Heart left ventricle (tissue), 16 donors: ENCODE results near the gene GET4. TPM values are rescaled to one million over a fixed set of nuclear protein-coding genes. Genes with fewer than 3 reads are reported as not detected.
"Not testable (repeated sequence)": the region's sequence is repeated elsewhere in the genome, so short reads cannot be mapped to it uniquely, and the experiment has no call there.

ENCODE experiments used
- ATAC-seq, 4 donors: fragments of 200-7000 bp; cut with Tn5 transposase; one replicate each; pipeline ENCODE4 v1.9.1; 2020 to 2022; ENCODE audit warnings: moderate library complexity in 4 of 4, mild to moderate bottlenecking in 3 of 4, moderate number of reproducible peaks in 1 of 4
- DNase-seq, 5 donors: peaks; one replicate each; pipeline ENCODE4 v3.0.0-alpha.2; 2020
- H3K27ac ChIP-seq, 12 donors: fragments of 200-600 bp; sonication (generic) in 4 of 12; one replicate each; pipeline versions ENCODE4 v1.5.0 to v1.8.0; 2016 to 2022; ENCODE audit warnings: mild to moderate bottlenecking in 2 of 12
- H3K27me3 ChIP-seq, 9 donors: fragments of 200-600 bp; sonication (generic) in 2 of 9; one replicate each; pipeline versions ENCODE4 v1.5.1 to v1.8.0; 2016 to 2022; ENCODE audit warnings: mild to moderate bottlenecking in 3 of 9
- H3K36me3 ChIP-seq, 9 donors: fragments of 200-600 bp; sonication (generic) in 2 of 9; one replicate each; pipeline versions ENCODE4 v1.5.0 to v1.8.0; 2018 to 2022; ENCODE audit warnings: mild to moderate bottlenecking in 2 of 9
- H3K4me1 ChIP-seq, 12 donors: fragments of 200-600 bp; sonication (generic) in 4 of 12; one replicate each; pipeline versions ENCODE4 v1.5.0 to v1.8.0; 2016 to 2022; ENCODE audit warnings: mild to moderate bottlenecking in 3 of 12
- H3K4me3 ChIP-seq, 12 donors: fragments of 200-600 bp; sonication (generic) in 4 of 12; one replicate each; pipeline versions ENCODE4 v1.5.0 to v1.8.0; 2017 to 2022; ENCODE audit warnings: mild to moderate bottlenecking in 9 of 12, moderate library complexity in 4 of 12
- H3K9me3 ChIP-seq, 12 donors: fragments of 200-600 bp; sonication (generic) in 4 of 12; one replicate each; pipeline versions ENCODE4 v1.5.0 to v1.8.0; 2016 to 2022; ENCODE audit warnings: mild to moderate bottlenecking in 1 of 12
- POLR2A ChIP-seq, 2 donors: fragments of 450-650 bp; IDR thresholded peaks; one replicate each; pipeline ENCODE4 v1.6.1; 2017; ENCODE audit warnings: antibody characterized with exemption in 2 of 2, mild to moderate bottlenecking in 2 of 2, moderate library complexity in 2 of 2
- WGBS, 4 donors: extraction: QIAGEN DNeasy Blood & Tissue Kit in 2 of 4; methylation state at CpG; one replicate each; pipeline versions ENCODE4 v1.1.5 to v1.1.7; 2013 to 2018; 5-methylcytosine and 5-hydroxymethylcytosine counted together
- intact Hi-C, 10 donors: fragments of 100-400 bp; cut with DNase I; formaldehyde crosslinking; loops; one replicate each; pipeline versions ENCODE4 v1.11.1 to v1.14.2; 2022
- polyA plus RNA-seq, 2 donors: library from polyadenylated mRNA; stranded (reverse); fragments of 200-250 nt; gene quantifications; one replicate each; pipeline ENCODE4 v1.2.3, GENCODE V29; 2013
- total RNA-seq, 9 donors: library from RNA; depleted of rRNA in 2 of 9; stranded (reverse); fragments of >200 nt in 2 of 9; fragmentation: NEBNext Ultra II Directional in 3 of 9; extraction: Animal tissue kit (Norgen Biotek cat#: 25700) in 3 of 9; gene quantifications; one replicate each; pipeline versions ENCODE4 v1.1.0 to v1.2.4, GENCODE V29; 2016 to 2023
- TF ChIP-seq, protein P1 (sequence below), 12 donors: fragments of 200-600 bp; sonication (generic) in 4 of 12; IDR thresholded peaks; one replicate each; pipeline versions ENCODE4 v1.5.0 to v1.8.0; 2018 to 2022; ENCODE audit warnings: antibody characterized with exemption in 12 of 12, mild to moderate bottlenecking in 5 of 12
- donor health status: ischemic (EF 13 %, LVEDD 7.1; RV severe dilation, severe dysfunction).
- donor health status: healthy with polysubstance abuse.
- donor health status: DM: no; HTN: yes; CAD: no.
- donor health status: DM: no; HTN: no; CAD: no.
- donor health status: ischemic (EF 25% LVEDD 6.9; RV normal size, moderate dysfunction).
- donor health status: ischemic (EF 25% LVEDD 5.7; RV mildly dilated, moderate dysfunction).
- donor health status: healthy.
- donor health status: DM: yes; HTN: yes; CAD: no.
- donor health status: ischemic (EF 35%, LVEDD 5.7; RV mildly dilated, moderate dysfunction).
- donor health status: nonischemic (EF 11% LVEDD 7.7; RV severe dilation, severe dysfunction).
- donor health status: DM: yes; HTN: yes; CAD: no.
- donor health status: PGD.
- donor health status: ischemic (EF 29% LVEDD 5.4; RV normal size, mild dysfunction).
- donor health status: nonischemic (EF 23%, LVEDD 6.1; RV moderate dilation, normal function).

GET4 gene
- total and polyA plus RNA-seq, 11 donors = 14.6 to 34.1 (median 19.7) TPM

GRCh38 chr7:867406-868188 lies 8.8 kb upstream of the GET4 start:
- TF ChIP-seq POLR2A (IDR thresholded peaks at IDR 0.05) = no peak
- TF ChIP-seq, protein P1, sequence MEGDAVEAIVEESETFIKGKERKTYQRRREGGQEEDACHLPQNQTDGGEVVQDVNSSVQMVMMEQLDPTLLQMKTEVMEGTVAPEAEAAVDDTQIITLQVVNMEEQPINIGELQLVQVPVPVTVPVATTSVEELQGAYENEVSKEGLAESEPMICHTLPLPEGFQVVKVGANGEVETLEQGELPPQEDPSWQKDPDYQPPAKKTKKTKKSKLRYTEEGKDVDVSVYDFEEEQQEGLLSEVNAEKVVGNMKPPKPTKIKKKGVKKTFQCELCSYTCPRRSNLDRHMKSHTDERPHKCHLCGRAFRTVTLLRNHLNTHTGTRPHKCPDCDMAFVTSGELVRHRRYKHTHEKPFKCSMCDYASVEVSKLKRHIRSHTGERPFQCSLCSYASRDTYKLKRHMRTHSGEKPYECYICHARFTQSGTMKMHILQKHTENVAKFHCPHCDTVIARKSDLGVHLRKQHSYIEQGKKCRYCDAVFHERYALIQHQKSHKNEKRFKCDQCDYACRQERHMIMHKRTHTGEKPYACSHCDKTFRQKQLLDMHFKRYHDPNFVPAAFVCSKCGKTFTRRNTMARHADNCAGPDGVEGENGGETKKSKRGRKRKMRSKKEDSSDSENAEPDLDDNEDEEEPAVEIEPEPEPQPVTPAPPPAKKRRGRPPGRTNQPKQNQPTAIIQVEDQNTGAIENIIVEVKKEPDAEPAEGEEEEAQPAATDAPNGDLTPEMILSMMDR (IDR thresholded peaks at IDR 0.05) = peak in 1 of 12 donors; percentile 22
- intact Hi-C loops = loop anchor here in 4 of 10 donors (5.0 to 10.0 kb wide), 3 partner anchors 45 to 543 kb away; no protein-coding TSS in a partner anchor
- 59 to 74% (median 68%) methylated on average over 15 to 22 of the region's 22 CpGs for WGBS, 4 donors

GRCh38 chr7:868189-868486 lies 8.2 kb upstream of the GET4 start:
- DNase-seq (peak in 1 of 5 donors; percentile 58), ATAC-seq (peak in 1 of 4 donors; percentile 4)
- intact Hi-C loops = loop anchor here in 4 of 10 donors (5.0 to 10.0 kb wide), 3 partner anchors 46 to 543 kb away; no protein-coding TSS in a partner anchor
- Histone ChIP-seq H3K36me3 (peaks cover 0 to 93% (median 82%) of the 10 kb centered on the region in 9 donors), H3K4me1 (peaks cover 0 to 44% (median 19%) of the 10 kb centered on the region in 12 donors), H3K27ac (peak overlapping the region; percentile 33 to 88 (median 74)), H3K9me3 (no peaks in the 10 kb centered on the region), H3K27me3 (no peaks in the 10 kb centered on the region), H3K4me3 (no peak overlapping the region)
- TF ChIP-seq, protein P1 (IDR thresholded peaks at IDR 0.05) = no peak
- TF ChIP-seq POLR2A (IDR thresholded peaks at IDR 0.05) = no peak
- 90 to 94% (median 93%) methylated on average over 15 to 17 of the region's 17 CpGs for WGBS, 4 donors

More at GRCh38 chr7:867406-868188, 8.8 kb upstream of the GET4 start:
- H3K4me3 ChIP-seq = peak overlapping the region in 1 of 12 donors; percentile 4
- DNase-seq (peak; percentile 56 to 89 (median 72)), ATAC-seq (peak; percentile 83 to 89 (median 84))
- peaks cover 0 to 38% (median 15%) of the 10 kb centered on the region in 12 donors for H3K4me1 ChIP-seq
- H3K36me3 ChIP-seq = peaks cover 0 to 93% (median 85%) of the 10 kb centered on the region in 9 donors
- H3K9me3 ChIP-seq = no peaks in the 10 kb centered on the region
- peak overlapping the region; percentile 33 to 88 (median 74) for H3K27ac ChIP-seq
- no peaks in the 10 kb centered on the region for H3K27me3 ChIP-seq

- peak in 1 of 5 donors; percentile 56 for DNase-seq
- Histone ChIP-seq H3K4me1 (peaks cover 5 to 56% (median 31%) of the 10 kb centered on the region in 12 donors), H3K9me3 (no peaks in the 10 kb centered on the region), H3K27ac (peak overlapping the region in 9 of 12 donors; percentile 27 to 70 (median 38)), H3K4me3 (no peak overlapping the region), H3K27me3 (no peaks in the 10 kb centered on the region), H3K36me3 (peaks cover 0 to 89% (median 72%) of the 10 kb centered on the region in 9 donors)
- intact Hi-C loops = loop anchor here in 4 of 10 donors (5.0 to 10.0 kb wide), 3 partner anchors 47 to 545 kb away; no protein-coding TSS in a partner anchor
- no peak for ATAC-seq
- TF ChIP-seq, protein P1 (IDR thresholded peaks at IDR 0.05) = no peak
- no peak for TF ChIP-seq POLR2A (IDR thresholded peaks at IDR 0.05)
- WGBS, 4 donors = 63 to 71% (median 68%) methylated on average over 11 to 14 of the region's 14 CpGs
Observed at GRCh38 chr7:869348-869747, 7.0 kb upstream of the GET4 start.

- intact Hi-C loops = loop anchor here (2.0 to 10.0 kb wide), 10 partner anchors 35 to 555 kb away; partner anchors contain the start of genes PDGFA (in 1 of the 10) and SUN1 (in 1 of the 10)
- Histone ChIP-seq H3K4me3 (no peak overlapping the region), H3K27me3 (no peaks in the 10 kb centered on the region), H3K36me3 (peaks cover 0 to 70% (median 50%) of the 10 kb centered on the region in 9 donors), H3K4me1 (peaks cover 5 to 64% (median 34%) of the 10 kb centered on the region in 12 donors), H3K27ac (peak overlapping the region in 8 of 12 donors; percentile 8 to 79 (median 46)), H3K9me3 (no peaks in the 10 kb centered on the region)
- 65 to 71% (median 66%) methylated on average over 14 of the region's 14 CpGs for WGBS, 4 donors
- TF ChIP-seq POLR2A (IDR thresholded peaks at IDR 0.05) = no peak
- TF ChIP-seq, protein P1 (IDR thresholded peaks at IDR 0.05) = no peak
- DNase-seq (peak in 1 of 5 donors; percentile 45), ATAC-seq (no peak)
Observed at GRCh38 chr7:871900-872537, 4.3 kb upstream of the GET4 start.

DNA sequence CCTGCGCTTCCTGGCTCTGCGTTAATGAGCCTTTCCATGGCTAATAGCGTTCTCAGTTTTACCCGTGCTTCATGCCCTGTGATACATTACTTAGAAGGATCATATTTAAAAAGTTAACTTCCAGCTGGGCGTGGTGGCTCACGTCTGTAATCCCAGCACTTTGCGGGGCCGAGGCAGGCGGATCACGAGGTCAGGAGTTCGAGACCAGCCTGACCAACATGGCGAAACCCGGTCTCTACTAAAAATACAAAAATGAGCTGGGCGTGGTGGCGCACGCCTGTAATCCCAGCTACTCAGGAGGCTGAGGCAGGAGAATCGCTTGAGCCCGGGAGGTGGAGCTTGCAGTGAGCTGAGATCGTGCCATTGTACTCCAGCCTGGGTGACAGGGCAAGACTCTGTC lies 3.7 kb upstream of the GET4 start:
- H3K36me3 ChIP-seq = peaks cover 0 to 63% (median 45%) of the 10 kb centered on the region in 9 donors
- H3K4me3 ChIP-seq, ATAC-seq, H3K9me3 ChIP-seq, H3K27me3 ChIP-seq: not testable (repeated sequence)
- DNase-seq = peak in 1 of 5 donors; percentile 33
- peaks cover 5 to 58% (median 28%) of the 10 kb centered on the region in 12 donors for H3K4me1 ChIP-seq
- WGBS, 4 donors = 90 to 92% (median 91%) methylated on average over 19 of the region's 19 CpGs
- H3K27ac ChIP-seq = peak overlapping the region in 10 of 12 donors; percentile 27 to 79 (median 58)
- intact Hi-C loops = loop anchor here (1.0 to 10.0 kb wide), 12 partner anchors 35 to 555 kb away; partner anchors contain the start of genes PDGFA (in 1 of the 10) and SUN1 (in 1 of the 10)
